HepG2 (cell line): ENCODE measurements around the gene LIMCH1. TPM values are rescaled to one million over a fixed set of nuclear protein-coding genes. Genes with fewer than 3 reads are reported as not detected.

Experiments
- ATAC-seq: fragments of 200-7000 bp; cut with Tn5 transposase; 3 replicates; pipeline ENCODE4 v1.9.1; 2020; ENCODE audit warnings: mild to moderate bottlenecking, moderate library complexity
- BruUV-seq: library from RNA; stranded (reverse); fragments of 400-500 nt; replicated peaks from 2 replicates; lab custom pipeline; 2021; lab: Mats Ljungman, UMichigan
- CTCF ChIA-PET: fragments of 300-600 bp; formaldehyde crosslinking; extraction: SDS; loops from one replicate; lab custom pipeline; 2021; ENCODE audit warnings: low total read pairs, inconsistent platforms, low intra/inter-chr PET ratio; lab: Yijun Ruan, JAX
- POLR2A ChIA-PET: fragments of 350-600 bp; sonication (Branson Sonifier 250); formaldehyde crosslinking; loops from one replicate; lab custom pipeline; 2020; ENCODE audit warnings: antibody characterized with exemption, inconsistent platforms; lab: Yijun Ruan, JAX
- DNase-seq: peaks from one replicate; pipeline ENCODE4 v3.0.0-alpha.2; 2015; ENCODE audit warnings: low spot score
- FAIRE-seq: peaks from 3 replicates; lab custom pipeline; 2011; peaks lifted over from hg19 to GRCh38; lab: Jason Lieb, UNC
- H2AFZ ChIP-seq: one replicate; pipeline ENCODE4 v1.6.1; 2011; ENCODE audit warnings: low read length, inconsistent platforms
- H3K27ac ChIP-seq: fragments of 300-600 bp; 3 replicates; pipeline ENCODE4 v1.8.0; 2011; ENCODE audit warnings: mixed run types, mild to moderate bottlenecking, mixed read lengths, low read length, inconsistent platforms; ENCODE audit not compliant: insufficient read depth; ENCODE audit errors: extremely low read length
- H3K27me3 ChIP-seq, 2 experiments: fragments of 200-600 bp in 1 of 2; 2 replicates in 1 of 2; 3 replicates in 1 of 2; pipeline versions ENCODE4 v1.6.0 to v1.8.0; 2011; ENCODE audit warnings: low read length in 2 of 2, mild to moderate bottlenecking in 2 of 2, moderate library complexity in 2 of 2, inconsistent platforms in 1 of 2; ENCODE audit not compliant: insufficient read depth in 2 of 2, control insufficient read depth in 1 of 2
- H3K36me3 ChIP-seq, 2 experiments: fragments of 200-600 bp in 1 of 2; replicated peaks in 1 of 2; 2 replicates in 1 of 2; 3 replicates in 1 of 2; pipeline versions ENCODE4 v1.5.1 to v1.8.0; 2011; ENCODE audit warnings: low read length in 2 of 2, inconsistent platforms in 1 of 2; ENCODE audit not compliant: insufficient read depth in 2 of 2, control insufficient read depth in 1 of 2
- H3K4me1 ChIP-seq: 2 replicates; pipeline ENCODE4 v1.5.1; 2012; ENCODE audit warnings: low read length, inconsistent platforms; ENCODE audit not compliant: insufficient read depth
- H3K4me2 ChIP-seq: 2 replicates; pipeline ENCODE4 v1.6.0; 2011; ENCODE audit warnings: low read depth, low read length, inconsistent platforms
- H3K4me3 ChIP-seq, 3 experiments: fragments of 200-600 bp in 1 of 3; sonication (generic), shearing (Covaris generic) in 1 of 3; replicated peaks in 1 of 3; 2 replicates each; pipeline ENCODE4 v1.5.1; 2011 to 2016; ENCODE audit warnings: low read length in 3 of 3, inconsistent platforms in 2 of 3, low read depth in 2 of 3, mild to moderate bottlenecking in 2 of 3, control low read depth in 1 of 3, mixed read lengths in 1 of 3; ENCODE audit not compliant: insufficient read depth in 1 of 3
- H3K79me2 ChIP-seq: one replicate; pipeline ENCODE4 v1.6.1; 2011; ENCODE audit warnings: low read length, inconsistent platforms; ENCODE audit not compliant: insufficient read depth
- H3K9ac ChIP-seq: 2 replicates; pipeline ENCODE4 v1.6.0; 2011; ENCODE audit warnings: mild to moderate bottlenecking, low read depth, low read length, inconsistent platforms; ENCODE audit not compliant: insufficient read depth
- H3K9me3 ChIP-seq: 2 replicates; pipeline ENCODE4 v1.5.1; 2012; ENCODE audit warnings: mild to moderate bottlenecking, low read length
- H4K20me1 ChIP-seq: 2 replicates; pipeline ENCODE4 v1.6.0; 2011; ENCODE audit warnings: inconsistent platforms, mild to moderate bottlenecking, low read length, moderate library complexity; ENCODE audit not compliant: insufficient read depth
- CHD2 ChIP-seq: IDR thresholded peaks from 2 replicates; pipeline ENCODE4 v1.6.1; 2011; ENCODE audit warnings: low read depth, low read length, improper control_type of control experiment
- FOXM1 ChIP-seq: sonication (generic); formaldehyde crosslinking; IDR thresholded peaks from 2 replicates; pipeline ENCODE4 v1.5.0; 2020; ENCODE audit warnings: missing genetic modification reagents
- KLF15 ChIP-seq: sonication (generic); formaldehyde crosslinking; IDR thresholded peaks from 2 replicates; pipeline ENCODE4 v1.8.1; 2023; ENCODE audit warnings: borderline replicate concordance, mild to moderate bottlenecking, inconsistent platforms, missing genetic modification reagents, mixed read lengths
- MIER2 ChIP-seq: IDR thresholded peaks from 2 replicates; pipeline ENCODE4 v1.6.1; 2016; ENCODE audit warnings: missing biosample characterization, missing genetic modification reagents
- NAIF1 ChIP-seq: sonication (generic); formaldehyde crosslinking; IDR thresholded peaks from 2 replicates; pipeline ENCODE4 v1.5.0; 2020; ENCODE audit warnings: mild to moderate bottlenecking, missing genetic modification reagents, borderline replicate concordance
- TBP ChIP-seq: sonication (generic); formaldehyde crosslinking; IDR thresholded peaks from 2 replicates; pipeline ENCODE4 v1.5.0; 2020; ENCODE audit warnings: missing genetic modification reagents
- ZBTB7B ChIP-seq: sonication (generic); formaldehyde crosslinking; IDR thresholded peaks from 2 replicates; pipeline ENCODE4 v1.4.0; 2020; ENCODE audit warnings: missing genetic modification reagents
- ZNF225 ChIP-seq: sonication (generic); formaldehyde crosslinking; IDR thresholded peaks from 2 replicates; pipeline ENCODE4 v1.4.0; 2020; ENCODE audit warnings: mild to moderate bottlenecking, missing genetic modification reagents
- ZNF501 ChIP-seq: sonication (generic); formaldehyde crosslinking; IDR thresholded peaks from 2 replicates; pipeline ENCODE4 v1.5.1; 2020; ENCODE audit warnings: mild to moderate bottlenecking, moderate library complexity, missing genetic modification reagents
- ZNF563 ChIP-seq: sonication (generic); formaldehyde crosslinking; IDR thresholded peaks from 2 replicates; pipeline ENCODE4 v1.8.0; 2022; ENCODE audit warnings: mild to moderate bottlenecking, moderate library complexity, missing genetic modification reagents
- ZSCAN9 ChIP-seq: IDR thresholded peaks from 2 replicates; pipeline ENCODE4 v1.6.1; 2016; ENCODE audit warnings: borderline replicate concordance
- WGBS: methylation state at CpG from one replicate; pipeline ENCODE4 v1.1.6; 2017; ENCODE audit warnings: low lambda C conversion rate; 5-methylcytosine and 5-hydroxymethylcytosine counted together
- in situ Hi-C: cut with HindIII; loops from 2 replicates; pipeline ENCODE4 v1.10.0; 2017; ENCODE audit warnings: low pct_unique_long_range_greater_than_20kb; ENCODE audit not compliant: extremely low pct_ligation_motif_present
- intact Hi-C: fragments of 100-400 bp; cut with micrococcal nuclease; formaldehyde crosslinking; loops from one replicate; pipeline ENCODE4 v1.10.0; 2022; ENCODE audit not compliant: unreplicated experiment
- polyA plus RNA-seq, 8 experiments: library from polyadenylated mRNA; depleted of rRNA in 3 of 8; stranded (reverse) in 7 of 8; unstranded in 1 of 8; fragments of >200 nt; fragmentation: Illumina TruSeq in 4 of 8; extraction: Trizol in 4 of 8; gene quantifications; 2 replicates each; pipeline versions ENCODE4 v1.2.1 to v1.2.3, GENCODE V29; 2011 to 2016; ENCODE audit warnings: low read depth in 4 of 8, missing spikeins in 1 of 8, mixed read lengths in 1 of 8; ENCODE audit not compliant: insufficient read depth in 1 of 8
- total RNA-seq, 5 experiments: library from RNA; depleted of rRNA; stranded (reverse); fragments of >200 nt; fragmentation: Illumina TruSeq; extraction: Trizol; gene quantifications; 2 replicates each; pipeline ENCODE4 v1.2.3, GENCODE V29; 2016; ENCODE audit warnings: low read depth in 1 of 5

Gene LIMCH1
- total and polyA plus RNA-seq, 2 of the 13 experiments (the other 11 are each of a cell fraction or from before 2014, with no cell fraction given): 0.04 TPM; not detected in 1

DNA sequence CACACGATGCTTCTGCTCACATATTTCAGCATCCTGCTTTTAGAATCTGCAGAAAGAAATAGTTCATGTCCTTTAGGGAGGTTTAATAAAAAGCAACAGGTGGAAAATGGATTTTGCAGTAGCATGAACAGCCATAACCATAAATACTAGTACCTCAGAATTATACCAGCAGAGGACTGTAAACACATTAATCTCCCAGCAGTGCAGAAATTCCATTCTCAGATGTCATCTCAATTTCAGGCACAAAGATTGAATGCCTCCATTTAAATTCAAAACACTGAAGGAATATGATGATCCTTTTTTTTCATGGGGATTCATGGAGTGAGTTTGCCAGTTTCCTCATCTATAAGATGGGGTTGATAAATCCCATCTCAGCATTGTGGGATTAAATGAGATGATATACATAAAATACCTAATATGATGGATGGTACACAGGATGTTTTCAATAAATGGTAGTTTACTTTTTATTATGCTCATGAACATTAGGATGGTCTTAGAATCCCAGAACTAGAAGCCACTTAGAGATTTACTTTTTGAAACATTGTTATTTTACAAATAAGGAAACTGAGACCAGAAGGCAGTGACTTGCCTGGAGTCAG is 566 bp upstream of the LIMCH1 start (continued):
- TF ChIP-seq ZNF501 (CRISPR knock-in tag) (no peak), NAIF1 (CRISPR knock-in tag) (no peak), ZNF225 (no peak), FOXM1 (CRISPR knock-in tag) (no peak), ZBTB7B (CRISPR knock-in tag) (no peak), MIER2 (no peak)

DNA sequence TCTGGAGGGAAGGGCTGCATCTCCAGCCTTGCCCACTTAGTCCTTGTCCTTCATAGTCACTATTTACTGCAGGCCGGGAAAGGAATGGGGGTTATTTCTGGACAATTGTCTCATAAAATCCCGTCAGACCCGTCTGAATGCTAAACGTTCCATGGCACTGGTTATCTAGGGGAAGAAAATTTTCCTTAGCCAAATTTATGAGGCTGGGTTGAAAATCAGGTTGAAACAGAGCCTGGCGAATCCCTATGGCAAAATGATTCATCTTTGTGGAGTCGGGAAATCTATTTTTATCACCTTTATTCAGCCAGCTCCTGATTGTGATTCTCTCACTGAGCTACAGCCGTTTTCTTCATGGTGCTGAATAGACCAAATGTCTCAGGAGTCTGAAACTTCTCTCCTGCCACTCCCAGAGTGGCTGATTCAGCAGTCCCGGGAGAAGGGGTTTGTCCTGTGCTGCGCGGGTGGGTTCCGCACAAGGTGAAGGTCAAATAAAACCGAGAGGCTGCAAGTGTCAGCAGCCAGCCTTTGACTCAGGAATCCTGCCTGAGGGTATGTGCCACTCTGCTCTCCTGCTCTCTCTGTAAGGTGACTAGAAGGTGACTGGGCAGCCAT is 1.0 kb downstream of the LIMCH1 start:
- H2AFZ ChIP-seq: no peak overlapping the region
- H3K27me3 ChIP-seq: peaks cover 0 to 14% of the 10 kb centered on the region in 2 experiments; a peak in 1 of 5 replicates
- no peaks in the 10 kb centered on the region for H3K4me1 ChIP-seq
- H3K79me2 ChIP-seq: no peaks in the 10 kb centered on the region
- H3K27ac ChIP-seq: no peak overlapping the region
- POLR2A ChIA-PET: no interaction called here
- BruUV-seq: no TSS peak
- no peak for TF ChIP-seq ZSCAN9
- no peak for TF ChIP-seq KLF15 (CRISPR knock-in tag)
- TF ChIP-seq ZNF563 (CRISPR knock-in tag): no peak
- TF ChIP-seq TBP (CRISPR knock-in tag): no peak
- TF ChIP-seq CHD2: no peak
- ATAC-seq: no peak
- H3K9me3 ChIP-seq: no peaks in the 10 kb centered on the region
- no peak overlapping the region for H3K4me3 ChIP-seq
- intact Hi-C loops (no loop called here), in situ Hi-C loops (no loop called here)
- FAIRE-seq: no peak
- DNase-seq: no peak
- H4K20me1 ChIP-seq: no peaks in the 10 kb centered on the region
- H3K9ac ChIP-seq: no peak overlapping the region
- H3K4me2 ChIP-seq: no peak overlapping the region
- H3K36me3 ChIP-seq: no peaks in the 10 kb centered on the region
- WGBS: 5% methylated on average over 8 of the region's 12 CpGs
- CTCF ChIA-PET: no interaction called here
